NOMO-1 treated with DMSO at 0.1 percent for 48 hours (cell line): ENCODE measurements around the gene HTRA2.

Experiments
- DNase-seq: peaks from one replicate; lab custom pipeline; 2025; ENCODE audit not compliant: unreplicated experiment; lab: John Stamatoyannopoulos, UW

HTRA2 gene

DNA sequence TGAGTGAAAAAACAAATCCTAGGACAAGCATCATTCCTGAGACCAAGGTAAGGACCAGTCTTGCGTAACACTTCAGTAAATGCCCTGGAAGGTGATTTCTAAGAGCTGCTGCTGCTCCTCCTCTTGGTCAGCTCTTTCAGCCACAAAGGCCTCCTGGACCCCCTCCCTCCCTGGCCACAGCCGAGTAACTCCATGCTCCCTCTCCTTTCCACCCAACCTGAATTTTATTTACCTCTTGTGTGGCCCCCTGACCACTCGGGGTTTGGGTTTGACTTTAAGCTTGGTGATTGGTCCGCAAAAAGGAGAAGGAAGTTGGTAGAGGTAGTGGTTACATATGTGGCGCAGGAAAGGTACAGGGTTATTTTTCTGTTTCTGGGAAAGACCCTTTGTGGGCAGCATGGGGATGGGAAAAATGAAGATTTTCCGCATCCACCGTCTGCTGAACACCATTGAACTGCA, 9.2 kb downstream of the HTRA2 start:
- peak; percentile 25 for DNase-seq

DNA sequence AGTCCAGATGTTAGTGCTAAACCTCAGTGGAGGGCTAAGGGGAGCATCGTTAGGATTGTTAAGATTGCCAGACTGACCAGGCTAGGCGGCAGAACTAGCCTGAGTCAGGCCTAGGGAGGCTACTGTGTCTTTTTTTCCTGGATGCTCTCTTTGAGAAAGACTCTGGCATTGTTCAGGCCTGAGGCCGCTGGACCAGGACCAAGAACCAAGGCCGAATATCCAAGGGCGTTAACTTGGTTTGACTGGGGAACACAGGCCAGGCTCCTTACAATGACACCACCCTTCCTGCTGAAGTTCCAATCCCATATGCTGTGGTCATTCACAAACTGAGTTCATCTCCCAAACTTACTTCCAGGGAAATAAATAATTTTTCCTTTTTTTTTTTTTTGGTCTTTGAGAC, 10.6 kb downstream of the HTRA2 start:
- no peak for DNase-seq

DNA sequence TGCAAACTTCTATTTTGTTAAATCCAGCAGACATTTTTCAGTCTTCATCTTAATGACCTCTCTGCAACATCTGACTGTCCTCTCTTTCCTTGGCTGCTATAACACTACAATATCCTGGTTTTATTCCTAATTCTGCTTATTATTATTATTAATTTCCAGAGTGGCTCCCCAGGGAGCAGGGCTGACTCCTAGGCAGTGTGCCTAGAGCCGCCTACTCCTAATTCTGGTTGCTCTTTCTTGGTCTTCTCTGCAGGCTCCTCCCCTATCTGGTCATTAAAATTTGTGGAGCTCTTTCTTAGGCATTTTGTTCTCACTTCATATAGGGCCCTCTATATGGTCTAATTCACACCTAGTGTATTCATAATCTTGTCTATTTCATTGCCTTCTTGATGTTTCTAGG, 13.2 kb downstream of the HTRA2 start:
- DNase-seq: no peak

DNA sequence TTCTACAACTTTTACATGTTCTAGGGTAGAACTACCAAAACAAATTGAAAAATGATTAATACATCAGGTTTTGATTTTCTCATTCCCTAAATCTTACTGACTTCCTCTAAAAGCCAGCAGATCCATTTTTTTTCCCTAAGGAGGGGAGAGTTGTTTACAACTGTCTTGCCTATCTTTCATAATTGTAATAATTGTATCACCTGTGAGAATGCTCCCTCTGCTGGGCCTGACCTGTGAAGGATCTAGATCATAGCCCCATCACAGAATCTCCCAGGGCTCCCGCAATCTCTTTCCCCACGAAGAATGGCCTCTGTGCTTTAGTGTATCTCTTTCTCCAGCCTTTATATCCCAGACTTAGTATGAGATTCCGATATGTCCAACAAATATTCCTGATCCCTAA, 14.9 kb downstream of the HTRA2 start:
- DNase-seq: no peak

DNA sequence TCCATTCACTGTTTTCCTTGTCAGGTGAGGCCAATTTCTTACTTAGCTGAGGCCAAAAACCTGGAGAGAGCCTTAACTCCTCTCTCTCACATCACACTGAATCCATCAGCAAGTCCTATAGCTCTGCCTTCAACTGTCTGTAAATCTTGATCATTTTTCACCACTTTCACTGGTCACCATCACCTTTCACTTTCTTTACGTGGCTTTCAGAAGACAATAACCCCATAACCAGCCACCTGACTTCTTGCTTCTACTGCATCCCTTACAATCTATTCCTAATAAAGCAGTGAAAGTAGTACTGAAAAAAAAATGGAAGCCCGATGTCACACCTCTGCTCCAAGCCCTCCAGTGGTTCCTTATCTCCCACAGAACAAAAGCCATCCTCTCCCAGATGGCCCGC, 16.3 kb downstream of the HTRA2 start:
- DNase-seq: no peak

DNA sequence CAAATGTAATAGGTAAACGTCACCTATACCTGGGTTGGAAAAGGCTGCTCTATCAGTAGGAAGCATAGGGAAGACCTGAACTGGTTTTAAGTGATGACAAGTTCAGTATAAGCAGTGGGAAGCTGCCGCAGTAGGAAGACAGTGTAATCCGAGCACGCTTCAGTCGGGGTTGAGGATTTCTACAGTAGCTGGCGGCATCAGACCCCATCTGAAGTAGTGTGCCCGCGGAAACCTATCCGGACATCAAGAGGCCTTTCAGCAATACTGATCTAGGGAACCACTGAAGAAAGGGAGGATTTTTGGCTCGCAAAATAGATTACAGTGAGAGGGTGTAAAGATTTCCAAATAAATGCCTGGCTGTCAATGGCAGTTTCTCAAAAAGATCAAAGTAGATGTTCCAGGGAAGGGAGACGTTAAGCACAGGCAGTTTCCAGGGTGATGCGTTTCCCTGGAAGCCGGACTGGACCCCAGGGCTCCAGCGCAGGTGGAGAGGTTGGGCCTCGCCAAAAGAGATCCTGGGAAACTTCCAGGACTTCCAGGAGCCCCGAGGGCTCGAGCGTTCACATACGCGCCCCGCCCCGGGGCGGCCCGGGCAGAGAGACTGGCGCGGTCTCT, 18.7 kb downstream of the HTRA2 start:
- DNase-seq: no peak

DNA sequence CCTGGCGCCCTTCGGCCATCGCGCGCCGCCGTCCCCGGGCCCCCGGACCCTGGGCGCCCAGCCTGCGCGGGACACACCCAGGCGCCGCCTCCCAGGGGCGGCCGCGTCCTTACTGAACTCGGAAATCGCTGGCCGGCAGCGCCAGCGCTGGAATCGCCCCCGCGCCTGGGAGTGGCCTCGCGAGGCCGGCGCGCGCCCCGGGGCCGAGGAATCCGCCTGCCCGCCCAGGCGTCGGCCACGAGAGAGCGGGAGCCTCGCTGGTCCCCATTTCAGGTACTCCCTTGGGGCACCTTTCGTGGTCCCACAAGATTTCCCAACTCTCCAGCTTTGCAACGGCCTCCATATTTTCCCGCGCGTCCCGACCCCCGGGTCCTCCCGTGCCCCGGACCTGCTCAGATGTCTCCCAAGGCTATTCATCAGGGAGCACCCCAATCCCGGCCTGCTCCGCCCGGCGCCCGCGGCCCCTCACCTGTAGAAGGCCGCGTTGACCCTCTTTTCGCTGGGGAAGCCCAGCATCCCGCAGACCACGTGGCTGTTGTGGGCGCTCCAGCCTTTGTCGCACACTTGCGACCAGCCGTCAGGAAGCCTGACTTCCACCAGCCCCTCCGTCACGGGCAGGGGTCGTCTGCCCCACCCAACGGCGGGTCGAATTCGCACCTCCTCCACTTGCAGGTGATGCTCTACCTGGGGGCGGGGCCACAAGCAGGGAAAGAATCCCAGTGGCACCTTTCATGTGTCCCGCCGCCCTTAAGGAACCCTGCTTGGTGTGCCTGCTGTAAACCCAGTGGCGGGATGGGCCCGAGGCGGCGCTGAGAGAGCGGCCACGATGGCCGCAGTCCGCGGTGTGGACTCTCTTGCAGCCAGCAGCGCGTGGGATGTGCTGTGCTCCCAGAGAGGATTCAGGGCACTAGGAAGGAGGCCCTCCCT, 19.4 kb downstream of the HTRA2 start:
- DNase-seq: peak; percentile 32

DNA sequence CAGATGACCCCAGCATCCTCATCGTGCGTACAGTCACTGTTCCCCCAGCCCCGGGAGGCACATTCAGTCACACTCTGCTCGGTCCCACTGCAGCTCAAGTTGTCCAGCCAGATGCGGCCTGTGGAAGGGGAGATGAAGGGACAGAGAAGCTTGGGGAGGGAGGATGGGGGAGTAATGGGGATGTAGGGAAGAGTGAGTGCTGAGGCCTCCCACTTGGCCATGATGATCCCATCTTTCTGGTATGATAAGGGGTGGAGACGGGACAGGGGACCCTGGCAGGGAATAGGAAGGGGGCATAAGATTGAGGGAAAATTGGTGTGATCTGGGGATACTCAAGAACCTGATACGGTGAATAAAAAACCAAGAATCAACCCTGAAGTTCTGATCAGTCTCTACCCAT, 20.5 kb downstream of the HTRA2 start:
- DNase-seq: no peak

DNA sequence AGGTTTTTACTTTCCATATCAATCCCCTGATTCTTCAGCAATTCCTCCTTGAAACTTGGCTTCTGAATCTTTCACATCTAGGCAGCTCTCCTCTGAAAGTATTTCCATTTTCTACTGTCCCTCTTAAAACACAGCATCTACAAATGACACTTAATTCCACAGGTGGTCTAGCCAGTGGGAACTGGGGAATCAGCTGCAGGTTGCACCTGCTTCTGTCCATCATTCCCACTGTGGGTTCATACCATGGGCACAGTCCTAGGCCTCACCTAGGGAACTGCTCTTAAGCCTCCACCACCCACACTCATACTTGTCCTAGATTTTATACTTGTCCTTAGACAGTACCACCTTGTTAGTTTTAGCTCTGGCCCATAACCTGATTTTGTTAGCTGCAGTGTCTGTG, 21.8 kb downstream of the HTRA2 start:
- no peak for DNase-seq

DNA sequence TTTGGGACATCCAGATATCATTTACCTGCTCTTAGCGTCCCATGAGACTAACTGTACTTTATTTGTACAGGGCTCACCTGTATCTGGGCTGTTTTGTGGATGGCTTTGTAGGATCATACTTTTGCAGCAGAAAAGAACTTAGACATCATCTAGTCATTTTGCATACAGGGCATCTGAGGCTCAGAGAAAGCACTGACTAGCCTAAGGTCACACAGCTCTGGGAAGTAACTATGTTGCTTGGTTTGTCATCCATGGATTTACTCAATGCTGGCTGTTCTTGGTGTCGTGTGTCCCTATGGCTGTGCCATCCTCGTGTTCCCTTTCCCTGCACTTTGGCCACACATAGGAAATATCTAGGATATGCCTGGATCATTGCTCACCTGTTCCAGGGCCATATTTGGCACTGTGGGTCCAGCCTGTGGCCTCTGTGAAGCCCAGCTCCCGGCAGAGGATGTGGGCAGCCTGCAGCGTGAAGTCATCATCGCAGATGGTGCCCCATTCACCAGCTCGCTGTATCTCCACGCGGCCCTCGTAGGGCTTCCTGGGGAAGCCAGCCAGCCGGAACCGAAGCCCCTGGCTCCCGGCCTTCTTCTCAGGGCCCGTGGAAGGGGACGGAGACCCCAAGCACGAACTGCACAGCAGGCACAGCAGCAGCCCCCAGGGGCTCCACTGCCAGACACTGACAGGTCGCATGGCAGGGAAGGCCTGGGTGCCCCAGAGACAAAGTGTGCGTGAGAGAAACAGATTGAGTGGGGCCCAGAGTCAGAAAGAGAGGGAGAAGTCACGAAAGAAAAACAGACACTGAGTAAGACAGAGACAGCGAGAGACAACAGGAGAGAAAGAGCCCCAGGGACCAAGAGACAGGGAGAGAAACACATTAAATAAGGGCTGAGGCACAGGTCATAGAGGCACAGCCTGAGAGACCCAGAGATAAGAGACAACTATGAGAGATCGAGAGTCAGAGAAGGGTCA, 22.5 kb downstream of the HTRA2 start:
- no peak for DNase-seq

DNA sequence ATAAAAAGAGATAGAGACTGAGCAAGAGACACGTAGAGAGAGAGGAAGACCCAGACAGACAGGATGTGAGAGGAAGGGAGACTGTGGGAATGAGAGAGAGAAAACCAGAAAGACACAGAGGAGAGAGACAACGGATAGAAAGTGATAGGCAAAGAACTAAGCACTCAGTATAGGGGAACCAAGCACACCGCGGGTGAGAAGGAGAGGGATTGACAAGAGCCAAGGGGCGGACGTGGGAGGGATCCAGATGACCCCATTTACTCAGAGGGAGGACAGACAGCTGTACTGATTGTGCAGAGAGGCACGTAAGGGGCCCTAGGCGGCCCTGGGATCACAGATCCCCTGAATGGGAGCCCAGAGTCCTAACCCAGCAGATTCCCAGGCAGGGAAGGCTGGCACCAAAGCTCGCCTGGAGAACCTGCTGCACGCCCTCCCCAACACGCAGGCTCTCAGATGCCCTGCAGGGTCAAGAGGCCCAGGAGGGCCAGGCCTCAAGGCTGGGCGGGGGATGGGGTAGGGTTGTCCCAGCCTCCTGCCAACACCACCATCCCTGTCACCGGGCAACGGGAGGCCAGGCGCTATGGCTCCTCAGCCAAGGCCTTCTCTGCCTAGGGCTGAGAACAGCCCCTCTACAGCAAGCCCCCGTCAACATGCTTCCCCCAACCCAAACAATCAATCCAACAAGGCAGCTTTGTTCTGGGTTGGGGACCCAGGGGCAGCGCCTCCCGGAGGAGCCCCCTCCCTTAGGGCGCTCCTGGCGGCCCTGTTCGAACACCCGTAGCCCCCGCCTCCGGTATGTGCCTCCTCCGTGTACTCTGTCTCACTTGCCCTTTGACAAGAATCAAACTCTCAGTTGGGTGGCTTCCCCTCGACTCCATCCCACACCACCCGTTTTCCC, 23.4 kb downstream of the HTRA2 start:
- no peak for DNase-seq

DNA sequence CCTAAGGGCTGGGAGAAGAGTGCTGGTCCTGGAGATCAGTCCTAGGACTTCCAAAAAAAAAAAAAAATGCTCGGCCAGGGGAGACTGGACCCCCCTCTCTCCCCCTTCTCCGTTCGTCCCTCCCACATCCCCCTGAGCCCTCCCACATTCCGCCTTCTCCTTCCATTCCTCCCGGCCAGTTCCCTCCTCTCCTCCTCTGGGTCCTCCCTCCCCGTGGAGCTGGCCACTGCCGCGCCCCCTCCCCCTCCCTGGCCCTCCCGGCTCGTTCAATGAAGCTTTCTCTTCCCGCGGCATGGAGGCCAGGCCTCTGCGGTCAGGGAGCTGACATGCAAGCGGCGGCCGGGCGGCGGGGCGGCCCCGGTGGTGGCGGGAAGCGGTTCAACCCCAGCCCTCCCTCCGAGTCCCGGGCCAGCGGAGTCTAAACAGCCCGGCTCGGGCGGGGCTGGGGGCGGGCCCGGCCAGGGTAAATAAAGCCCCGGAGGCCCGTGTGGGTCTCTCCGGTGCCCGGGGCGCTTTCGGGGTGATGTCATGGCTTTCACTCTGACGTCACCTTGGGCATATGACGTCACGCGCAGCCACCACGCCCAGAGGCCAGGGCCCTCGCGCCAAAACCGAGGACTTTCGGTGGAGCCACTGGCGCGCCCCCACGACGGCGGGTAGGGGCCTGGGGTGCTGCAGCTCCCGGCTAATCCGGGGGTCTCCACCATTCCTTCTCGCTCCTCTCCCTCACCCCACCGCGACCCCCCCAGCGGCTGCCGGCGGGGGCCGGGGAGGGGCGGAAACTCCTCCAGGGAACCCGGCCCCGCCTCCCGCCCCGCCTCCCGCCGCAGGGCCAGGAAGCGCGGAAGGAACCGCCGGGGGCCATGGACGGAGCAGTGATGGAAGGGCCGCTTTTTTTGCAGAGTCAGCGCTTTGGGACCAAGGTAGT, 24.4 kb downstream of the HTRA2 start, which contains the start of the genes DOK1 and LOXL3:
DOK1 (plus strand) TSS at position 829 of the 928 bp plus-strand sequence; CDS start at position 864, 35 bp downstream.
LOXL3 (minus strand) TSS at position 51 of the 928 bp plus-strand sequence. CDS start 1,308 bp downstream, outside the sequence.
- peak; percentile 66 for DNase-seq

DNA sequence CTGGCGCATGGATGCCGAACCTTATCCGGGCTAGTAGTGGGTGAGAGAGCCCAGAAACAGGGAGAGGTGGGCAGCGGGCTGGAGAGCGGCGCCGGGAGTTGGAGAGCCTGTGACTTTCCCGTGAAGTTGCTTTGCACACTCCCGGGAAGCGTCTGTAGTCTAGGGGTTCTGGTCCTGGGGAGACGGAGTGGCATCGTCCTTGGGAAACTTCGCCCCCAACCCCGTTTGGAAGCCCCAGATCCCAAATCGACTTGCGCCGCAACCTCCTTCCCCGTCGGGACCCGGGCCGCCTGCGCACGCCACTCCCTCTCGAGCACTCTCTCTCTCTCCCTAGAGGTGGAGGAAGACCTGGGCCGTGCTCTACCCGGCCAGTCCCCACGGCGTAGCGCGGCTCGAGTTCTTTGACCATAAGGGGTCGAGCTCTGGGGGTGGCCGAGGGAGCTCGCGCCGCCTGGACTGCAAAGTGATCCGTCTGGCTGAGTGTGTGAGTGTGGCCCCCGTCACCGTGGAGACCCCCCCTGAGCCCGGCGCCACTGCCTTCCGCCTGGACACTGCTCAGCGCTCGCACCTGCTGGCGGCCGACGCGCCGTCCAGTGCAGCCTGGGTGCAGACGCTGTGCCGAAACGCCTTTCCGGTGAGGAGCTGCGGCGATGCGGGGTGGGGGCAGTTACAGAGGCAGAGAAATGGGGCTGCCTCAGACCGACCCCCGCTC, 25.2 kb downstream of the HTRA2 start:
- peak; percentile 69 for DNase-seq

DNA sequence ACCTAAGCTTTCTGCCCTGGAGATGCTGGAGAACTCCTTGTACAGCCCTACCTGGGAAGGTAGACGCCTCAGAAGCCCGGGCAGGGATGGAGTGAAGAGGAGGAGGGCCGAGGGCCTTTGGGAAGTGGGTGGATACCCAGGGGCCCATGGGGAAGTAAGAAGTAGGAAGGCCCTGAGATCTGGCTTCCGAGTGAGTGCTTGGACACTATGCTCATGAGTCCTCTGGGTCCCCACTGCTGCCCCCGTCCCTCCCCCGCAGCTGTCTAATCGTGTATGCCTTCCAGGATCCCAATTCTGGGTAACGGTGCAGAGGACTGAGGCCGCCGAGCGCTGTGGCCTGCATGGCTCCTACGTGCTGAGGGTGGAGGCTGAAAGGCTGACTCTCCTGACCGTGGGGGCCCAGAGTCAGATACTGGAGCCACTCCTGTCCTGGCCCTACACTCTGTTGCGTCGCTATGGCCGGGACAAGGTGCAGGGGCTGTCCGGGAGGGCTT, 25.9 kb downstream of the HTRA2 start:
- DNase-seq: peak; percentile 45

DNA sequence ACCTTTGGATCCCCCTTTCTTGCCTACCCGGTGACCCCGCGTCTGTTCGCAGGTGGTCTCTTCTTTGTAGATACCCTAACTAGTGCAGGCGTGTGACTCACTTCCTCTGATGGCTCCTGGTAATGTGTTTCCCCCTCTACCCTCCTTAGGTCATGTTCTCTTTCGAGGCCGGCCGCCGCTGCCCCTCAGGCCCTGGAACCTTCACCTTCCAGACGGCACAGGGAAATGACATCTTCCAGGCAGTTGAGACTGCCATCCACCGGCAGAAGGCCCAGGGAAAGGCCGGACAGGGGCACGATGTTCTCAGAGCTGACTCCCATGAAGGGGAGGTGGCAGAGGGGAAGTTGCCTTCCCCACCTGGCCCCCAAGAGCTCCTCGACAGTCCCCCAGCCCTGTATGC, 26.4 kb downstream of the HTRA2 start:
- DNase-seq: no peak

DNA sequence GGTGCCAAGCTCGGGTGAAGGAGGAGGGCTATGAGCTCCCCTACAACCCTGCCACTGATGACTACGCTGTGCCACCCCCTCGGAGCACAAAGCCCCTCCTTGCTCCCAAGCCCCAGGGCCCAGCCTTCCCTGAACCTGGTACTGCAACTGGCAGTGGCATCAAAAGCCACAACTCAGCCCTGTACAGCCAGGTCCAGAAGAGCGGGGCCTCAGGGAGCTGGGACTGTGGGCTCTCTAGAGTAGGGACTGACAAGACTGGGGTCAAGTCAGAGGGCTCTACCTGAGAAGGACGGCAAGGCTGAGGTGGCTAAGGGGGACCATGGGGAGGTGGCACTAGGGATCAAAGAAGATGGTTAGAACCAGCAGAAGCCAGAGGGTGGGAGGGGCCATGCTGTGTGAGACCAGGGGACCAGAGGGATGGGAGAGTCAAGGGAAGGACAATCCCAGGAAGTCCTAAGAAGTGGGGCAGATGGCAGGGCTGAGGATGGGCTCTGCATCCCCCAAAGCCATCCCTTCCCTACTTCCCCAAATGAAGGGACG, 27.2 kb downstream of the HTRA2 start:
- DNase-seq: no peak

DNA sequence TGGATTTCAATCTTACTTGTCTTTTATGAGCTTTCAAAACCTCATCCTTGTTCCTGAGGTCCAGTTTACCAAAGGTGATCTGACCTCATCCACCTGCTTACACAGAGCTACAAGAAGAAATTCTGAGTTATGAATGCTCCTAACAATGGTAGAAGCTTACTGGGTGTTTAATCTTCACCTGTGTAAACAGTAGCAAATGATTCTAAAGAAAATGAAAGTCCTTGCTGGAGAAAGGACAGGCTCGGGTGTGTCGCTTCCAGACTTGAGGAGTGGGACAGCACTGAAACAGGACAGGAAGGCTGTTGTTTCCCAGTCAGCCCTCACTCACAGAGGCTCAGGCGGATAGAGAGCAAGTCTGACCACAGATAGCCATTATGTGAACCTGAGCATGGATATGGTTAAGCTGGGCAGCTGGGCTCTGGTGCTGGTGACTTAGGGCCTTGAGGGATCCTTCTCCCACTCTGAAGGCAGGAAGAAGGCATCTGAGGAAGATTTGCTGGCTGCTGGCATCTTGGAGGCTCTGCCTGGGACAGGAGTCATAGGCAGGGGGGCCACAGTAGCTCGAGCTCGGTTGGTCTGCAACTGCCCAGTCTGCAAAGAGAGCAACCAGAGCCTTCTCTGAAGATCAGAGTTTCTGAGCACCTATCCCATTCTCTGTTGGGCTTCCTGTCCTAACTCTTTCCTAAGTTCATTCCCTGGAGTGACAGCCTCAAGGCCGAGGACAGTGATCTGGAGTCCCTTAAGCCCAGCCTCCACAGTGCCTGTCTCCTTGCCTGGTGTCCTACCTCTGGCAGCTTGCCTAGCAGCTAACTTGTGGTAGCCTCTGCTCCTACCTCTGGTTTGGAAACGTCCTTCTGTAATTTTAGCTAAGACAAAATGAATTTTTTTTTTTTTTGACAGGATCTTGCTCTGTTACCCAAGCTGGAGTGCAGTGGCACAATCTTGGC, 28.8 kb downstream of the HTRA2 start:
- DNase-seq: no peak
